ENCODE data around the gene CAPNS1.

- TF ChIP-seq GATA2 (IDR thresholded peaks at IDR 0.05; ENCODE audit: low read depth, low read length) (no peak), GATA3 (IDR thresholded peaks at IDR 0.05; ENCODE audit: low read depth, low read length) (no peak)
Observed at GRCh38 chr19:36113425-36113824, 26.4 kb upstream of the CAPNS1 start.

Data from SH-SY5Y (cell line).